ENCODE measurements around the gene TSGA10IP.

TSGA10IP gene

DNA sequence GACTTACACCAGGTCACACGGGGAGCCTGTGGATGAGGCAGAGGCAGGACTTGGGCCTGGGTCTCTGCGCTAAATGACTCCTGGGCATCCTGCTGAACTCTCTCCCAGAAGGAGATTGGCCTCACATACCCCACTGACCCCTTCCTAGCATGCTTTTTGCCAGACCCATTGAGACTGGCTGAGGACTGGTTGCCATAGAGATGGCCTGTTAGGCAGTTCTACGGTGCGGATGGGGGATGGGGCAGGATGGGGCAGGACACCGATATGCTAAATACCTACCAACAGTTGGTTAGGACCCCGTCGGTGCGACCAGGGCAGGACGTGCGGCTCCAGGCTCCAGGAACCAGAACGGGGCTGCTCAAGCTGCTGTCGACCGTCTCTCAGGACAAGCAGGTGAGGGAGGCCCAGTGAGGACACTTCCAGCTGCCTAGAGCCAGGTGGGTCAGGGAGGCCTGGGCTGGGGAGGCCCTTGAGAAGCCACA, at the start of gene TSGA10IP:
TSGA10IP (plus strand) TSS at position 51 of the 482 bp plus-strand sequence; CDS start at position 247, 196 bp downstream.
- Histone ChIP-seq H3K36me3 (ENCODE audit: insufficient read depth, insufficient read length, low read length) (no peaks in the 10 kb centered on the region), H3K9ac (ENCODE audit: insufficient read length, low read depth) (peak within 1 kb of the TSS; percentile 75), H3K9me3 (ENCODE audit: insufficient read depth, low read length) (no peaks in the 10 kb centered on the region), H3K4me1 (ENCODE audit: insufficient read depth, insufficient read length) (peaks cover 16% of the 10 kb centered on the region), H3K27me3 (ENCODE audit: insufficient read depth, insufficient read length) (no peaks in the 10 kb centered on the region), H3K4me3 (ENCODE audit: insufficient read length, low read depth) (peak within 1 kb of the TSS; percentile 48)
- DNase-seq (ENCODE audit: low read depth, low spot score), result peak; percentile 83
- no peak for TF ChIP-seq ZNF274 (IDR thresholded peaks at IDR 0.05; ENCODE audit: low read depth, low read length)
- TF ChIP-seq YY1 (IDR thresholded peaks at IDR 0.05; ENCODE audit: insufficient read depth, insufficient read length), result no peak
- no peak for TF ChIP-seq SUZ12 (IDR thresholded peaks at IDR 0.05; ENCODE audit: extremely low read depth, insufficient read depth, insufficient read length)

DNA sequence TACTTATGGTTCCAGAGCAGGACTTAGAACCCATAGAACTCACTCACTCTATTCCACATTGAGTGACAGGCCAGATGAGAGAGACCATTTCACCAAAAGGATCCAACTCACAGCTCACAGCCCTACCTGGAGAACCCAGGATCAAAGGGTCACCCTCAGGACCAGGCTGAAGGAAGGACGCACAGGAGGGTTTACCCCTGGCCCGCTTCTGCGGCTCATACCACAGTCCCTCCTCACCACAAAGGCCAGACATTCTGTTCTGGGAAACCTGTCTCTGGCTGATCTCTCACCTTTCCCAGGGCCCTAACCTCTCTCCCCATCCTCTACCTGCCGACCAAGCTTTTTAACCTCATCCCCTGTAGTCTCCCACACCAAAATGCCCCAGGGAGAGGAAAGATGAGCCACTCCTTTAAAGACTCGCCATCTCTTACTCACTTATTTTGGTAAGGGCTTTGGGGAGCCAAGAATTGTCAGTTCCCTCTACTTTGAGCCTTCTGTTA, 49.7 kb upstream of the TSGA10IP start:
- DNase-seq (ENCODE audit: low read depth, low spot score), result no peak

GRCh38 chr11:65896034-65896999, 49.0 kb upstream of the TSGA10IP start:
- no peak for DNase-seq (ENCODE audit: low read depth, low spot score)
- H3K4me1 ChIP-seq (ENCODE audit: insufficient read depth, insufficient read length), result peaks cover 11% of the 10 kb centered on the region
- H3K36me3 ChIP-seq (ENCODE audit: insufficient read depth, insufficient read length, low read length), result peaks cover 65% of the 10 kb centered on the region
- no peak for TF ChIP-seq SUZ12 (IDR thresholded peaks at IDR 0.05; ENCODE audit: extremely low read depth, insufficient read depth, insufficient read length)
- TF ChIP-seq YY1 (IDR thresholded peaks at IDR 0.05; ENCODE audit: insufficient read depth, insufficient read length), result no peak
- no peak for TF ChIP-seq ZNF274 (IDR thresholded peaks at IDR 0.05; ENCODE audit: low read depth, low read length)
- H3K27me3 ChIP-seq (ENCODE audit: insufficient read depth, insufficient read length), result peaks cover 26% of the 10 kb centered on the region
- H3K4me3 ChIP-seq (ENCODE audit: insufficient read length, low read depth), result no peak overlapping the region
- no peak overlapping the region for H3K9ac ChIP-seq (ENCODE audit: insufficient read length, low read depth)
- H3K9me3 ChIP-seq (ENCODE audit: insufficient read depth, low read length), result no peaks in the 10 kb centered on the region

More for the DNA sequence above, 49.7 kb upstream of the TSGA10IP start:
- H3K36me3 ChIP-seq (ENCODE audit: insufficient read depth, insufficient read length, low read length), result peaks cover 66% of the 10 kb centered on the region
- no peak overlapping the region for H3K9ac ChIP-seq (ENCODE audit: insufficient read length, low read depth)
- H3K9me3 ChIP-seq (ENCODE audit: insufficient read depth, low read length), result no peaks in the 10 kb centered on the region
- no peak overlapping the region for H3K4me3 ChIP-seq (ENCODE audit: insufficient read length, low read depth)
- peaks cover 19% of the 10 kb centered on the region for H3K27me3 ChIP-seq (ENCODE audit: insufficient read depth, insufficient read length)
- TF ChIP-seq YY1 (IDR thresholded peaks at IDR 0.05; ENCODE audit: insufficient read depth, insufficient read length) (no peak), ZNF274 (IDR thresholded peaks at IDR 0.05; ENCODE audit: low read depth, low read length) (no peak), SUZ12 (IDR thresholded peaks at IDR 0.05; ENCODE audit: extremely low read depth, insufficient read depth, insufficient read length) (no peak)
- peaks cover 11% of the 10 kb centered on the region for H3K4me1 ChIP-seq (ENCODE audit: insufficient read depth, insufficient read length)

- Histone ChIP-seq H3K9me3 (ENCODE audit: insufficient read depth, low read length) (no peaks in the 10 kb centered on the region), H3K9ac (ENCODE audit: insufficient read length, low read depth) (no peak overlapping the region), H3K36me3 (ENCODE audit: insufficient read depth, insufficient read length, low read length) (peaks cover 58% of the 10 kb centered on the region), H3K27me3 (ENCODE audit: insufficient read depth, insufficient read length) (peaks cover 32% of the 10 kb centered on the region), H3K4me3 (ENCODE audit: insufficient read length, low read depth) (no peak overlapping the region), H3K4me1 (ENCODE audit: insufficient read depth, insufficient read length) (peaks cover 11% of the 10 kb centered on the region)
- DNase-seq (ENCODE audit: low read depth, low spot score), result no peak
- TF ChIP-seq YY1 (IDR thresholded peaks at IDR 0.05; ENCODE audit: insufficient read depth, insufficient read length) (no peak), SUZ12 (IDR thresholded peaks at IDR 0.05; ENCODE audit: extremely low read depth, insufficient read depth, insufficient read length) (no peak), ZNF274 (IDR thresholded peaks at IDR 0.05; ENCODE audit: low read depth, low read length) (no peak)
These were observed 48.2 kb upstream of the TSGA10IP start for GRCh38 chr11:65897020-65897471.

DNA sequence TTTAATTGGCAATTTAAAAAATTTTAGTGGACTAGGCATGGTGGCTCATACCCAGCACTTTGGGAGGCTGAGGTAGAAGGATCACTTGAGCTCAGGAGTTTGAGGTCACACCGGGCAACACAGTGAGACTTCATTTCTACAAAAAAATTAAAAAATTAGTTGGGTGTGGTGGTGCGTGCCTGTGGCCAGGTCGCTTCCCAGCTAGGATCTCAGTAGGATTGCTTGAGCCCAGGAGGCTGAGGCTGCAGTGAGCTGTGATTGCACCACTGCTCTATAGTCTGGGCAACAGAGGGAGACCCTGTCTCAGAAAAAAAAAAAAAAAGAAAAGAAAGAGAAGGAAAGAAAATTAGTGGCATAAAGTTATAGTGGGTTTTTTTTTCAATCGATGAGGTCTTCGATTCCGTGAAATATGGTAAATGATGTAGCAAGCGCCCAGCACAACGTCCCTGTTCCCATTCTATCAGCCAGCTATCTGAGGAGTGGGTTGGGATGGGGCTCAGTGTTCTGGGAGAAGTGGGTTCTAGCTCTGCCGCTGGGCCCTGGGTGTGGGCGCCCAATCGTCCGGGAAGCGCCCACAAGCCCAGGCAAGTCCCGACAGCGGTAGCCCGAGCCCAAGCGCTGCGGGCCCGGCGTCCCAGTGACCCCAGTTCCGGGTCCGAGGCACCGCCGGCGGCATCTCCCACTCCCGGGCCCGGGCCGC, 46.5 kb upstream of the TSGA10IP start:
- TF ChIP-seq YY1 (IDR thresholded peaks at IDR 0.05; ENCODE audit: insufficient read depth, insufficient read length) (no peak), ZNF274 (IDR thresholded peaks at IDR 0.05; ENCODE audit: low read depth, low read length) (no peak), SUZ12 (IDR thresholded peaks at IDR 0.05; ENCODE audit: extremely low read depth, insufficient read depth, insufficient read length) (no peak)
- H3K4me3 ChIP-seq (ENCODE audit: insufficient read length, low read depth), result peak overlapping the region; percentile 88
- H3K27me3 ChIP-seq (ENCODE audit: insufficient read depth, insufficient read length), result peaks cover 35% of the 10 kb centered on the region
- H3K9me3 ChIP-seq (ENCODE audit: insufficient read depth, low read length), result no peaks in the 10 kb centered on the region
- no peak for DNase-seq (ENCODE audit: low read depth, low spot score)
- H3K36me3 ChIP-seq (ENCODE audit: insufficient read depth, insufficient read length, low read length), result peaks cover 41% of the 10 kb centered on the region
- peak overlapping the region; percentile 93 for H3K9ac ChIP-seq (ENCODE audit: insufficient read length, low read depth)
- peaks cover 8% of the 10 kb centered on the region for H3K4me1 ChIP-seq (ENCODE audit: insufficient read depth, insufficient read length)

DNA sequence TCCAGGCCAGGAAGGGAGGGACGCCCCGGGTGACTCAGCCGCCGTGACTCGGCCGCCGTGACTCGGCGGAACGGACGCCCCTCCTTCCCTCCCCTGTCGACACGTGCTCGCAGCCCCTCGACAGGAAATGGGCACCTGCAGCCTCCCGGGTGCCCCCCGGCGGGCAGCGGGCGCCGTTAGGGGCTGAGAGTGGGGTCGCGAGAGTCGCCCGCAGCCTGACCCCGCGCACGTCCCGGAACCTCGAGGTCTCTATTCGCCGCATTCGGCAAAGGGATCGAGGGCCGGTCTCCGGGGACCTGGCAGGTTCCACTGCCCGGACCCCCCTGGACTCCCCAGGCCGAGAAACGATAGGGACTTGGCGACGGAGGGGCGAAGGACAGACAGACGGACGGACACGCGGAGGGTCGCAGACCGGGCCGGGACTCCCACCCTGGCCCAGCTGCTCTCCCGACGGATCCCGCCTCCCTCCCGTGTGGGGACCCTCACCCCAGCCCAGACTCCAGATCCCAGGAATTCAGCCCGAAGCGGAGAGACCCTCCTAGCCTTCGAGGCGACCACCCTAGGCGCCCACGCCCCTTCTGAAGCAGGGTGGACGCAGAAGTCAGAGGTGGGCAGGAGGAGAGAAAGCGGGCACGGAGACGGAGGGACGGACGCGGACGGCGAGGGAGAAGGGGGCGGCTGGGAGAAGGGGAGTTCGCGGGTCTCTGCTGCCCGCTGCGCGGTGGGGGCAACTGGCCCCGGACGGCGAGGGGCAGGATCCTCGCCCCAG, 45.7 kb upstream of the TSGA10IP start:
- TF ChIP-seq ZNF274 (IDR thresholded peaks at IDR 0.05; ENCODE audit: low read depth, low read length) (no peak), SUZ12 (IDR thresholded peaks at IDR 0.05; ENCODE audit: extremely low read depth, insufficient read depth, insufficient read length) (no peak), YY1 (IDR thresholded peaks at IDR 0.05; ENCODE audit: insufficient read depth, insufficient read length) (no peak)
- H3K4me1 ChIP-seq (ENCODE audit: insufficient read depth, insufficient read length), result peaks cover 5% of the 10 kb centered on the region
- peak overlapping the region; percentile 93 for H3K9ac ChIP-seq (ENCODE audit: insufficient read length, low read depth)
- DNase-seq (ENCODE audit: low read depth, low spot score), result no peak
- no peaks in the 10 kb centered on the region for H3K9me3 ChIP-seq (ENCODE audit: insufficient read depth, low read length)
- H3K4me3 ChIP-seq (ENCODE audit: insufficient read length, low read depth), result peak overlapping the region; percentile 88
- peaks cover 34% of the 10 kb centered on the region for H3K36me3 ChIP-seq (ENCODE audit: insufficient read depth, insufficient read length, low read length)
- H3K27me3 ChIP-seq (ENCODE audit: insufficient read depth, insufficient read length), result peaks cover 35% of the 10 kb centered on the region
